H9 (cell line): ENCODE measurements around the gene SHISA9. TPM values are rescaled to one million over a fixed set of nuclear protein-coding genes. Genes with fewer than 3 reads are reported as not detected.

Source experiments
- DNase-seq: peaks from one replicate; pipeline ENCODE4 v3.0.0-alpha.2; 2017
- H2AFZ ChIP-seq: one replicate; pipeline ENCODE4 v1.6.1; 2013; ENCODE audit warnings: mild to moderate bottlenecking, low read length, control low read depth, moderate library complexity
- H2AK5ac ChIP-seq: 2 replicates; pipeline ENCODE4 v1.6.1; 2013; ENCODE audit warnings: low read length, control low read depth, mixed read lengths; ENCODE audit not compliant: insufficient read length
- H2BK120ac ChIP-seq: one replicate; pipeline ENCODE4 v1.6.1; 2013; ENCODE audit warnings: low read depth, mild to moderate bottlenecking, low read length, control low read depth, inconsistent platforms; ENCODE audit not compliant: poor library complexity, severe bottlenecking
- H2BK12ac ChIP-seq: 2 replicates; pipeline ENCODE4 v1.6.1; 2013; ENCODE audit warnings: low read length, control low read depth, mixed read lengths, low read depth; ENCODE audit not compliant: insufficient read length
- H2BK15ac ChIP-seq: 2 replicates; pipeline ENCODE4 v1.6.1; 2013; ENCODE audit warnings: low read depth, low read length, control low read depth
- H2BK20ac ChIP-seq: one replicate; pipeline ENCODE4 v1.6.1; 2013; ENCODE audit warnings: low read depth, mild to moderate bottlenecking, low read length, control low read depth, inconsistent platforms; ENCODE audit not compliant: poor library complexity, severe bottlenecking
- H2BK5ac ChIP-seq: 2 replicates; pipeline ENCODE4 v1.6.1; 2013; ENCODE audit warnings: low read length, control low read depth, mixed read lengths; ENCODE audit not compliant: insufficient read length
- H3K14ac ChIP-seq: 2 replicates; pipeline ENCODE4 v1.6.1; 2013; ENCODE audit warnings: low read length, control low read depth; ENCODE audit not compliant: insufficient read depth
- H3K18ac ChIP-seq: 2 replicates; pipeline ENCODE4 v1.6.1; 2013; ENCODE audit warnings: low read depth, mild to moderate bottlenecking, mixed read lengths, low read length, control low read depth; ENCODE audit not compliant: insufficient read length
- H3K23ac ChIP-seq: 2 replicates; pipeline ENCODE4 v1.6.1; 2013; ENCODE audit warnings: low read length, control low read depth, mixed read lengths, low read depth; ENCODE audit not compliant: insufficient read length
- H3K23me2 ChIP-seq: 2 replicates; pipeline ENCODE4 v1.6.1; 2013; ENCODE audit warnings: low read depth, mild to moderate bottlenecking, mixed read lengths, low read length, control low read depth; ENCODE audit not compliant: insufficient read length, poor library complexity, severe bottlenecking
- H3K27ac ChIP-seq: 2 replicates; pipeline ENCODE4 v1.5.1; 2013; ENCODE audit warnings: low read length, control low read depth, mixed read lengths, low read depth; ENCODE audit not compliant: insufficient read length
- H3K27me3 ChIP-seq: 2 replicates; pipeline ENCODE4 v1.6.1; 2013; ENCODE audit warnings: low read length, control low read depth, inconsistent platforms; ENCODE audit not compliant: insufficient read depth
- H3K4ac ChIP-seq: 2 replicates; pipeline ENCODE4 v1.6.1; 2013; ENCODE audit warnings: low read depth, mild to moderate bottlenecking, control low read depth, inconsistent platforms, low read length, moderate library complexity
- H3K4me1 ChIP-seq: 2 replicates; pipeline ENCODE4 v1.6.1; 2013; ENCODE audit warnings: low read length, control low read depth, inconsistent platforms; ENCODE audit not compliant: insufficient read depth
- H3K4me2 ChIP-seq: 2 replicates; pipeline ENCODE4 v1.6.1; 2013; ENCODE audit warnings: low read length, control low read depth, mixed read lengths; ENCODE audit not compliant: insufficient read length, insufficient read depth
- H3K56ac ChIP-seq: 2 replicates; pipeline ENCODE4 v1.6.1; 2013; ENCODE audit warnings: low read depth, mild to moderate bottlenecking, mixed read lengths, low read length, control low read depth; ENCODE audit not compliant: insufficient read length
- H3K79me1 ChIP-seq: 2 replicates; pipeline ENCODE4 v1.6.1; 2013; ENCODE audit warnings: low read depth, mild to moderate bottlenecking, moderate library complexity, low read length, control low read depth, inconsistent platforms; ENCODE audit not compliant: insufficient read depth, poor library complexity, severe bottlenecking
- H3K79me2 ChIP-seq: 2 replicates; pipeline ENCODE4 v1.6.1; 2013; ENCODE audit warnings: low read length, control low read depth, inconsistent platforms; ENCODE audit not compliant: insufficient read depth
- H3K9ac ChIP-seq: 2 replicates; pipeline ENCODE4 v1.6.1; 2013; ENCODE audit warnings: low read length, control low read depth, mixed read lengths; ENCODE audit not compliant: insufficient read length; ENCODE audit errors: extremely low read depth
- H3K9me3 ChIP-seq: one replicate; pipeline ENCODE4 v1.6.1; 2013; ENCODE audit warnings: low read depth, low read length, inconsistent platforms; ENCODE audit not compliant: control insufficient read depth
- H3T11ph ChIP-seq: one replicate; pipeline ENCODE4 v1.6.1; 2013; ENCODE audit warnings: mild to moderate bottlenecking, low read length, control low read depth, inconsistent platforms
- H4K20me1 ChIP-seq: one replicate; pipeline ENCODE4 v1.6.1; 2013; ENCODE audit not compliant: control insufficient read depth, insufficient read length, insufficient read depth
- H4K5ac ChIP-seq: 2 replicates; pipeline ENCODE4 v1.6.1; 2013; ENCODE audit warnings: low read depth, mild to moderate bottlenecking, mixed read lengths, low read length, control low read depth; ENCODE audit not compliant: insufficient read length
- H4K8ac ChIP-seq: replicated peaks from 2 replicates; pipeline ENCODE4 v1.6.1; 2013; ENCODE audit warnings: low read length, control low read depth, mixed read lengths, low read depth; ENCODE audit not compliant: insufficient read length
- H4K91ac ChIP-seq: 2 replicates; pipeline ENCODE4 v1.6.1; 2013; ENCODE audit warnings: low read depth, mild to moderate bottlenecking, moderate library complexity, mixed read lengths, low read length, control low read depth; ENCODE audit not compliant: insufficient read length
- H3K27ac Mint-ChIP-seq, 3 experiments: 2 replicates in 2 of 3; 3 replicates in 1 of 3; pipeline ENCODE4 v1.8.0; 2020 to 2021; ENCODE audit warnings: mixed read lengths in 3 of 3, mild to moderate bottlenecking in 1 of 3, moderate library complexity in 1 of 3
- H3K27me3 Mint-ChIP-seq: 2 replicates; pipeline ENCODE4 v1.8.0; 2021; ENCODE audit warnings: low read depth, mild to moderate bottlenecking, moderate library complexity, mixed read lengths
- H3K36me3 Mint-ChIP-seq, 3 experiments: 2 replicates in 2 of 3; 3 replicates in 1 of 3; pipeline ENCODE4 v1.8.0; 2020 to 2021; ENCODE audit warnings: low read depth in 3 of 3, mixed read lengths in 3 of 3; ENCODE audit not compliant: insufficient read depth in 1 of 3
- H3K4me1 Mint-ChIP-seq, 2 experiments: 2 replicates each; pipeline ENCODE4 v1.8.0; 2020; ENCODE audit warnings: mixed read lengths in 2 of 2
- H3K4me3 Mint-ChIP-seq, 2 experiments: 2 replicates in 1 of 2; 3 replicates in 1 of 2; pipeline ENCODE4 v1.8.0; 2020 to 2021; ENCODE audit warnings: mild to moderate bottlenecking in 2 of 2, mixed read lengths in 2 of 2, moderate library complexity in 1 of 2
- H3K9me3 Mint-ChIP-seq, 2 experiments: 2 replicates in 1 of 2; 3 replicates in 1 of 2; pipeline ENCODE4 v1.8.0; 2020; ENCODE audit warnings: mild to moderate bottlenecking in 2 of 2, mixed read lengths in 2 of 2, moderate library complexity in 1 of 2
- WGBS: extraction: QIAGEN DNeasy Blood & Tissue Kit; methylation state at CpG from one replicate; pipeline ENCODE4 v1.1.7; 2013; ENCODE audit warnings: missing lambda C conversion rate, low lambda C conversion rate, mixed read lengths; ENCODE audit not compliant: insufficient read length; ENCODE audit errors: extremely low coverage; 5-methylcytosine and 5-hydroxymethylcytosine counted together
- total RNA-seq: library from RNA; stranded (reverse); gene quantifications from 2 replicates; pipeline ENCODE4 v1.2.1, GENCODE V29; 2021
- TF ChIP-seq, protein P1 (sequence below): fragments of 200-600 bp; sonication (generic); conservative IDR thresholded peaks from 3 replicates; pipeline ENCODE4 v1.8.0; 2021; ENCODE audit warnings: antibody characterized with exemption, mild to moderate bottlenecking

Gene SHISA9
- total RNA-seq, 1 experiment from 2014 or later: 7.0 TPM

DNA sequence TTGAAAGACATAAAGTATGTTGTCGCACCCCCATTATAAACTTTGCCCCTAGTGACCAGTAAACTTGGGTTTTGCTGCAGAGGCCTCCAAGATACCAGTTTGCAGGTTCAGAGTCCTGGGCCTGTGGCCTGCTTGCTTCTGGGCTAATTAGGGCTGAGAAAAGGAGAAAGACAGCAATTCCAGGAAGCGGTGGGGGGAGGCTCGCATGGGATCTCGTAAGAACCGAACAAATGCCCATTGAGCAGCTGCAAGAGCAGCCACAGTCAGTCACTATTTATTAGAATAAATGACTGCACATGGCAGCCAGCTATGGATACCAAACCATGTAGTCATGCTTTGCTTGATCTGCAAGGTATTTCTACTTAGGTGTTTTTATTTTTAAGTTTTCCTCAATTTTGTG lies 4.9 kb downstream of the SHISA9 start:
- no peak overlapping the region for H3K27ac ChIP-seq
- H3K23ac ChIP-seq: no peak overlapping the region
- H3K23me2 ChIP-seq: peaks cover 23% of the 10 kb centered on the region
- H3T11ph ChIP-seq: no peak overlapping the region
- H3K36me3 Mint-ChIP-seq: peaks cover 23 to 31% (median 29%) of the 10 kb centered on the region in 3 experiments
- H3K27me3 ChIP-seq: no peaks in the 10 kb centered on the region
- no peak for DNase-seq
- H3K4me1 ChIP-seq: no peaks in the 10 kb centered on the region
- H3K27me3 Mint-ChIP-seq: peaks cover 28% of the 10 kb centered on the region
- no peaks in the 10 kb centered on the region for H3K9me3 Mint-ChIP-seq
- H3K79me1 ChIP-seq: peaks cover 3% of the 10 kb centered on the region
- H3K79me2 ChIP-seq: peaks cover 17% of the 10 kb centered on the region; the same call in 1 of the 2 replicates
- no peak overlapping the region for H3K9ac ChIP-seq
- peaks cover 21 to 40% of the 10 kb centered on the region in 2 experiments for H3K4me1 Mint-ChIP-seq
- no peak overlapping the region for H2AFZ ChIP-seq
- H4K20me1 ChIP-seq: no peaks in the 10 kb centered on the region
- no peak overlapping the region for H3K4me2 ChIP-seq
- H2BK15ac ChIP-seq: no peak overlapping the region
- H3K27ac Mint-ChIP-seq: no peak overlapping the region
- H3K18ac ChIP-seq: no peak overlapping the region
- H3K4me3 Mint-ChIP-seq: no peak overlapping the region
- no peak overlapping the region for H4K91ac ChIP-seq
- TF ChIP-seq, protein P1, sequence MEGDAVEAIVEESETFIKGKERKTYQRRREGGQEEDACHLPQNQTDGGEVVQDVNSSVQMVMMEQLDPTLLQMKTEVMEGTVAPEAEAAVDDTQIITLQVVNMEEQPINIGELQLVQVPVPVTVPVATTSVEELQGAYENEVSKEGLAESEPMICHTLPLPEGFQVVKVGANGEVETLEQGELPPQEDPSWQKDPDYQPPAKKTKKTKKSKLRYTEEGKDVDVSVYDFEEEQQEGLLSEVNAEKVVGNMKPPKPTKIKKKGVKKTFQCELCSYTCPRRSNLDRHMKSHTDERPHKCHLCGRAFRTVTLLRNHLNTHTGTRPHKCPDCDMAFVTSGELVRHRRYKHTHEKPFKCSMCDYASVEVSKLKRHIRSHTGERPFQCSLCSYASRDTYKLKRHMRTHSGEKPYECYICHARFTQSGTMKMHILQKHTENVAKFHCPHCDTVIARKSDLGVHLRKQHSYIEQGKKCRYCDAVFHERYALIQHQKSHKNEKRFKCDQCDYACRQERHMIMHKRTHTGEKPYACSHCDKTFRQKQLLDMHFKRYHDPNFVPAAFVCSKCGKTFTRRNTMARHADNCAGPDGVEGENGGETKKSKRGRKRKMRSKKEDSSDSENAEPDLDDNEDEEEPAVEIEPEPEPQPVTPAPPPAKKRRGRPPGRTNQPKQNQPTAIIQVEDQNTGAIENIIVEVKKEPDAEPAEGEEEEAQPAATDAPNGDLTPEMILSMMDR: no peak
- no peak overlapping the region for H2BK12ac ChIP-seq
- no peak overlapping the region for H2AK5ac ChIP-seq
- H3K9me3 ChIP-seq: no peaks in the 10 kb centered on the region
- H3K4ac ChIP-seq: no peak overlapping the region
- no peak overlapping the region for H3K56ac ChIP-seq
- H3K14ac ChIP-seq: no peak overlapping the region
- H2BK5ac ChIP-seq: no peak overlapping the region
- H2BK120ac ChIP-seq: no peak overlapping the region
- H4K5ac ChIP-seq: no peak overlapping the region
- no peak overlapping the region for H2BK20ac ChIP-seq
- WGBS: no CpG with 5 or more reads among the region's 5 CpGs
- H4K8ac ChIP-seq: no peak overlapping the region
